ENCODE data around the gene PTPRM. TPM values are rescaled to one million over a fixed set of nuclear protein-coding genes. Genes with fewer than 3 reads are reported as not detected.

PTPRM gene
- total RNA-seq, 1 experiment from 2014 or later = 45.6 TPM

- H3K27ac ChIP-seq (ENCODE audit: low read length) = no peak overlapping the region
- no peaks in the 10 kb centered on the region for H3K9me3 ChIP-seq (ENCODE audit: low read length)
- no peaks in the 10 kb centered on the region for H4K20me1 ChIP-seq (ENCODE audit: low read length)
- no peaks in the 10 kb centered on the region for H3K36me3 ChIP-seq (ENCODE audit: low read depth, low read length)
- no peak for DNase-seq
- TF ChIP-seq EZH2 (IDR thresholded peaks at IDR 0.05; ENCODE audit: low read length, unreplicated experiment) (no peak), CTCF (conservative IDR thresholded peaks at IDR 0.05; ENCODE audit: low read depth, low read length) (no peak), EZH2phosphoT487 (IDR thresholded peaks at IDR 0.05; ENCODE audit: borderline replicate concordance, low read length) (no peak)
- BruUV-seq (replicated peaks) = no TSS peak
- intact Hi-C loops (cut with micrococcal nuclease) = no loop called here
- H3K4me2 ChIP-seq (ENCODE audit: low read length) = no peak overlapping the region
- H3K9ac ChIP-seq (ENCODE audit: low read length) = no peak overlapping the region
- POLR2A ChIA-PET (ENCODE audit: unreplicated experiment) = no interaction called here
- H3K79me2 ChIP-seq (ENCODE audit: low read length) = no peaks in the 10 kb centered on the region
- CTCF ChIA-PET = no interaction called here
- 0 out of 2 replicates have a peak, but pooled peaks cover 4% of the 10 kb centered on the region for H3K4me1 ChIP-seq (ENCODE audit: insufficient read depth, low read length)
- H3K9me2 ChIP-seq (replicated peaks; ENCODE audit: low read length) = no peaks in the 10 kb centered on the region
- H3K27me3 ChIP-seq (ENCODE audit: low read length) = no peaks in the 10 kb centered on the region
- ATAC-seq = no peak
- no peak overlapping the region for H2AFZ ChIP-seq (ENCODE audit: low read length)
- H3K4me3 ChIP-seq (ENCODE audit: low read length) = no peak overlapping the region
- no peaks in the 10 kb centered on the region for H3F3A ChIP-seq (ENCODE audit: low read length, unreplicated experiment)
These were observed 467.6 kb downstream of the PTPRM start for GRCh38 chr18:8034674-8035073.

DNA sequence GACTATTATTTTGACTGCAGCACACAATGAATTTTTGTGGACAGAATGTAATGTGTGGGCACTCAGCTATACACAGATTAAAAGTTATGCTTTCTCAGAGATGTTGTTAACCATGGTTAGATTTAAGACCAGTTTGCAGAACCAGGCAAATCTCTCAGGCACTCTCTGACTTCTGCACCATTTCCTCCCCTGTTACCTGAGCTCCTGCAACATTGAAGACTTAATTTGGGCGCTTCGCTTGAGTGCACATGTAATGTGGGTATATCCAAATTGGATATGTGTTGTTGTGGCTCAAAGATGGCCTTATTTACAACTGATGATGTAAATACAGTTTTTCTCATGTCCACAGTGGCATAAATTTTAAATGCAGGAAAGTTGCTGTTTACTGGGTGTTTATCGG is 469.4 kb downstream of the PTPRM start:
- no peak for TF ChIP-seq EZH2 (IDR thresholded peaks at IDR 0.05; ENCODE audit: low read length, unreplicated experiment)
- TF ChIP-seq CTCF (conservative IDR thresholded peaks at IDR 0.05; ENCODE audit: low read depth, low read length) = no peak
- no peak for TF ChIP-seq EZH2phosphoT487 (IDR thresholded peaks at IDR 0.05; ENCODE audit: borderline replicate concordance, low read length)
- Histone ChIP-seq H3K27me3 (ENCODE audit: low read length) (no peaks in the 10 kb centered on the region), H3K9me2 (replicated peaks; ENCODE audit: low read length) (no peaks in the 10 kb centered on the region), H3K79me2 (ENCODE audit: low read length) (no peaks in the 10 kb centered on the region), H3F3A (ENCODE audit: low read length, unreplicated experiment) (no peaks in the 10 kb centered on the region), H3K4me2 (ENCODE audit: low read length) (no peak overlapping the region), H3K9ac (ENCODE audit: low read length) (no peak overlapping the region), H3K4me3 (ENCODE audit: low read length) (no peak overlapping the region), H3K9me3 (ENCODE audit: low read length) (no peaks in the 10 kb centered on the region), H4K20me1 (ENCODE audit: low read length) (no peaks in the 10 kb centered on the region), H2AFZ (ENCODE audit: low read length) (no peak overlapping the region), H3K36me3 (ENCODE audit: low read depth, low read length) (no peaks in the 10 kb centered on the region), H3K27ac (ENCODE audit: low read length) (no peak overlapping the region), H3K4me1 (ENCODE audit: insufficient read depth, low read length) (0 out of 2 replicates have a peak, but pooled peaks cover 4% of the 10 kb centered on the region)
- no TSS peak for BruUV-seq (replicated peaks)
- ChIA-PET POLR2A (ENCODE audit: unreplicated experiment) (no interaction called here), CTCF (no interaction called here)
- ATAC-seq (no peak), DNase-seq (no peak)
- intact Hi-C loops (cut with micrococcal nuclease) = no loop called here

- Histone ChIP-seq H3K4me2 (ENCODE audit: low read length) (no peak overlapping the region), H4K20me1 (ENCODE audit: low read length) (no peaks in the 10 kb centered on the region)
- POLR2A ChIA-PET (ENCODE audit: unreplicated experiment) = no interaction called here
These were observed 470.2 kb downstream of the PTPRM start for GRCh38 chr18:8037296-8037695.

More at GRCh38 chr18:8037296-8037695, 470.2 kb downstream of the PTPRM start:
- intact Hi-C loops (cut with micrococcal nuclease) = no loop called here
- ATAC-seq = no peak
- no peak overlapping the region for H3K27ac ChIP-seq (ENCODE audit: low read length)
- CTCF ChIA-PET = no interaction called here
- no peaks in the 10 kb centered on the region for H3K36me3 ChIP-seq (ENCODE audit: low read depth, low read length)
- H3K4me1 ChIP-seq (ENCODE audit: insufficient read depth, low read length) = 0 out of 2 replicates have a peak, but pooled peaks cover 4% of the 10 kb centered on the region
- no peak overlapping the region for H3K9ac ChIP-seq (ENCODE audit: low read length)
- H3K27me3 ChIP-seq (ENCODE audit: low read length) = no peaks in the 10 kb centered on the region
- no TSS peak for BruUV-seq (replicated peaks)
- DNase-seq = no peak
- no peaks in the 10 kb centered on the region for H3K79me2 ChIP-seq (ENCODE audit: low read length)
- no peaks in the 10 kb centered on the region for H3K9me3 ChIP-seq (ENCODE audit: low read length)
- no peak overlapping the region for H3K4me3 ChIP-seq (ENCODE audit: low read length)
- no peaks in the 10 kb centered on the region for H3F3A ChIP-seq (ENCODE audit: low read length, unreplicated experiment)
- TF ChIP-seq CTCF (conservative IDR thresholded peaks at IDR 0.05; ENCODE audit: low read depth, low read length) (no peak), EZH2phosphoT487 (IDR thresholded peaks at IDR 0.05; ENCODE audit: borderline replicate concordance, low read length) (no peak), EZH2 (IDR thresholded peaks at IDR 0.05; ENCODE audit: low read length, unreplicated experiment) (no peak)
- no peaks in the 10 kb centered on the region for H3K9me2 ChIP-seq (replicated peaks; ENCODE audit: low read length)
- no peak overlapping the region for H2AFZ ChIP-seq (ENCODE audit: low read length)
